Measurements from ENCODE around the gene STEAP1B.
"Not testable (repeated sequence)": the region's sequence is repeated elsewhere in the genome, so short reads cannot be mapped to it uniquely, and the experiment has no call there.

The STEAP1B gene

DNA sequence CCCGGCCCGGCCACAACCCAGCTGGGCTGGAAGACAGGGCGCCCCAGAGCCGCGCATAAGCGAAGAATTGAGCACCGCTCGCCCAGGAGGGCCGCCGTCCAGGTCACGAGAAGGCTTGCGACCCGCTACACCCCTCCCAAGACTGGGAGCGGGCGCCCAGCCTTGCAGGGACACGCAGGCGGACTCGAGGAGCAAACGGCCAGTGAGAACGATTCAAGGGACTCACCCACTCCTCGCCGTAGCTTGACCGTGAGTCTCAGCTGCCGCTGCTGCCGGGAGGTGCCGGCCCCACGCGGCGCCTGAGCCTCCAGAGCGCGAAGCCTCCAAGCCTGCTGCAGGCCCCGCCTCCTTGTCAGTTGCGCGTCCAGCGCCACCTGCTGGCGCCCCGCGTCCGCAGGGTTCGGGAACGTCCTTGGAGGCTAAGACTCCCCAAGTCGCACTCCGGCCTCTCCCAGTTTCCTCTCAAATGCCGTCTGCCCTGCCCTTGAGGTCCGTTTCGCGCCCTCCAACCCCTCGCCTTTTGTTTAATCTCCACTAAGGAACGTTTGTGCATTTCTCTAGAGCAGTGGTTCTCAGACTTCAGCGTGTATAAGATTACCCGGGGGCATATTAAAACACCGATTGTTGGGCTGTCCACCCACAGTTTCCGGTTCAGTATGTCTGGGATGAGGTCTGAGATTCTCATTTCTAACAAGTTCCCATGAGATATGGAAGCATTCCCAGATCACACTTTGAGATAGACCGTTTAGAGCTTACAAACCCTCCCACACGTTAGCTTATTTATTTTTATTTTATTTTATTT, at the start of gene STEAP1B:
TSS of gene STEAP1B (minus strand) at position 301 of the 802 bp plus-strand sequence. CDS start 5,333 bp downstream, outside the sequence.
- DNase-seq = peak; percentile 88

DNA sequence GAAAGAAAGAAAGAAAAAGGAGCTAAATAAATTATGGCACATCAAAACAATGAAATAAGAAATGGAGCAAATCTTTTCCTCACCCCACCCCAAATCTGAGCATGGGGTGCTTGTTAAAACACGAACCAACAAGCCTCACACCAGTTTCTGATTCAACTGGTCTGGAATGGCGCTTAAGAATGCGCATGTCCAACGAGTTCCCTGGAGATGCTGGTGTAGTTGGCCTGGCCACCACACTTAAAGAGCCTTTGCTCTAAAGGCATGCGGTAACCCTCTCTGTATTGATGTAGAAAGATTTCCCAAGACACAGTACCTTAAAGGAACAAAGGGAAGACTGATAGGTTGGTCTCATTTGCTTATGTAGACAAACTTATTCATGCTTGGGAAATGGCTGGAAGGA, 49.1 kb upstream of the STEAP1B start:
- no peak for DNase-seq

DNA sequence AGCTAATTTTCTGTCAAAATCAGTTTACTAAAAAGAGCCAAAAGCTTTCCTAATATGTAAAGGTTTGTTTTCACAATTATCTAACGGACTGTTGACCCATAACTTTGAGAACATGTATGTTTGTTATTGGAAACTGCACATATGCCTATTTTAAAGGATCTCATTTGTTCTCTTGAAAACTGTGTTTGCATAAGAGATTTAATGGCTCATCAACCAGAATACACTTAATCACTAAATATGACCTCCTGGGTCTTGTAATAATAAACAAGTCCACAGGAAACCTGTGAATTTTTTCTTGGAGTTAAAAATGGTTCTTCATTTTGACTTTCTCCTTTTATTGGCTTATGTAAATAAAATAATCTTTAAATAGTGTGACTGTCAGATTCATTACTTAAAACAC, 48.3 kb upstream of the STEAP1B start:
- no peak for DNase-seq

DNA sequence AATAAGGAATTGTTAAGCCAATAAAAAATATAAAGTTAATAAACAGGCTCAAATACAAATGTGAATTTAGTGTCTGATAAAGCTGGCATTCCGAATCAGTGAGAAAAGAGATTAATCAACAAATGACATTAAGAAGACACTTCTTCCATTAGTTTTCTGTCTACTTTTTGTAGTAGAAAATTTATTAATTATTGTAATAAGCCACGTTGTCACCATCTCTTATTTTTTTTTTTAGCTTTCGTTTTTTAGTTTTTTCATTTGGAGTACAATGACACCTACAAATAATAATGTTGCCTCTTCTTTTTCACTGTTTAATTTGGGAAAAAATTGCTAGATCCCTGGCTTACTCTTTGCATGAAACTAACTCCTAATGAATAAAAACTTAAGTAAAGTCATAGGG, 46.8 kb upstream of the STEAP1B start:
- no peak for DNase-seq

DNA sequence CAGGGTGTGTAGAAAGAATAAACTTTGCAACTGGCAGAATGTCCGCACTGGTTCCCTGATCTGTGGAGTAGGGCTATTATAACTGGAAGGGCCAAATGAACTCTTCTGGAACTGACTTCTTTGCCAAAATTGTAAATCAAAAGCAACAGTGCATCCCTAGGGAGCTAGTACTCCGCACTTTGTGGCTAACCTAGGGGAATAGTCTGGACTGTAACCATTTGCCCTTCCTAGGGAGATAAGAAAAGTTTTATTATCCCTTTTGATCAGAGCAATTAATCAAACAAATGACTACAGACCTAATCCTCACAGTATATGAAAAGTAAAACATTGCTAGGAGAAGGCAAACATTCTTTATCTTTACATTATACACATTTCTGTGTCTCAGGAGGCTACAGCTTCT, 45.5 kb upstream of the STEAP1B start:
- no peak for DNase-seq

DNA sequence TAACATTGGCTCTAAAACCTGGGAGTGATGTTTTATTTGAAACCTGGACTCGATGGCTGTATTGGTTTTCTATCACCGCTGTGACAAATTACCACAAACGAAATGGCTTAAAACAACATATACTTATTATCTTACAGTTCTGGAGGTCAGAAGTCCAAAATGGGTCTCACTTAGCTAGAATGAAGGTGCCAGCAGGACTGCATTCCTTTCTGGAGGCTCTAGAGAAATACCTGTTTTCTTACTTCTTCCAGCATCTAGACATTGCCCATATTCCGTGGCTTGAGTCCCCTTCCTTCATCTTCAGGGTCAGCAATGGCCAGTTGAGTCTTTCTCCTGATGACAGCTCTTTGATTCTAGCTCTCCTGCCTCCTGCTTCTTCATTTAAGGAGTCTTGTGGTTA, 44.3 kb upstream of the STEAP1B start:
- no peak for DNase-seq

DNA sequence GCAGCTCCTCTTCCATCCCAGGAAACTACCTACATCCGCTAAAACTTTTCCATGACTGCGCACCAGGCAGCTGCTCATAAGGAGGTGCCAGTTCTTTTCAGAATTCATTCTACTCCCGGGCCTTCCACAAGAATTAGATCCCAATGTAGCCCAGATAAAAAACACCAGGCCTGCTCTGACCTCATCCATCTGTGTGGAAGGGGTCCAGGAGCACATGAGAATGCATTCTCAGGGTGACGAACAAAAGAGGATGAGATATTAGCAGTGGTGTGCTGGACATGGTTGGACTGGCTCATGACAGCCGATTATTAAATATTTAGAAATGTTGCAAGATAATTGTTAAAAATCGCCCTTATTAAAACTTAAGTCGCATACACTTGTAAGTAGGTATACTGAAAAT, 43.2 kb upstream of the STEAP1B start:
- no peak for DNase-seq

DNA sequence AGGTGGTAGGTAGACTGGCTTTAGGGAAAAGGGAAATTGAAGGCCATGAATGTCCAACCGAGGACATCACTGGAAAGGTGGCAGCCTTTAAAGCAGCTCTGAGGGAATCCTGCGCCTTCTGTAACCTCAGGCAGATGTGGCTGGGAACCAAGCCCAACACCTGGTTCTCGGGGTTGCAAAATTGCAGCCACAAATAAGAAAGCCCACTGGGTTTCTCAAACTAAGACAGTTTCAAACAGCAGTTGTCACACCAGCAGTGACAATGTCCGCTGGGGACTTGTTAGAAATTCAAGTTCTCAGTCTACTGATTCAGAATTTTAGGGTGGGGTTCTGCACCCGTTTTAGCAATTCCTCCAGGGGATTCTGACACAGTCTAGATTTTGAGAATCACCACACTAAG, 42.7 kb upstream of the STEAP1B start:
- no peak for DNase-seq

DNA sequence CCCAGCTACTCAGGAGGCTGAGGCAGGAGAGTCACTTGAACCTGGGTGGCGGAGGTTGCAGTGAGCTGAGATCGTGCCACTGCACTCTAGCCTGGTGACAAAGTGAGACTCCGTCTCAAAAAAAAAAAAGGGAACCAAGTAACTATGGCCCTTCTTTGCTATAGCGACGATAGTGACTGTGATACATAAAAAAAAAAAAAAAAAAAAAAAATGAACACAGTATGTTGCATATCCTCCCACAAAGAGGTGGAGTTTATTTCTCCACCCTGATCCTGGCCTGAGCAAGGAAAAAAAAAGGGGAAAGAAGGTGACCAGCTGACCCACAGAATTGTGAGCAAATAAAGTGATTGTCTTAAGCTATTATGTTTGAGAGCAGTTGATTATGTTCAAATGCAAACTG, 42.3 kb upstream of the STEAP1B start:
- no peak for DNase-seq

DNA sequence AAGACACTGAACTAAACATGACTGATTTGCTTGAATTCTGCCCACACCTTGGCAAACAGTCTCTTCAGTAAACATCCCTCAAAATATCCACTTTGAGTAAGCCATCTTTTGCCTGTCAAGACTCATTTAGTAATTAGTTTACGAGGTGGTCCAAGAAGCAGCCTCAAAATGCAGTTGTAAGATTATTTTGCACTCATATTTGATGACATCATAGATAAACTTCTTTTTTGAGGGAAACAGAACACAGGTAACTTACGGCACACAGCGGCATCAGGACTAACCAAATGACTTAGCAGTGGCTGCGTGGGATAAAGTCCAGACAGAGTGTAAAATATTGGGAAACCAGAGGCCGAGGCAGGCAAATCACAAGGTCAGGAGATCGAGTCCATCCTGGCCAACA, 41.8 kb upstream of the STEAP1B start:
- no peak for DNase-seq

DNA sequence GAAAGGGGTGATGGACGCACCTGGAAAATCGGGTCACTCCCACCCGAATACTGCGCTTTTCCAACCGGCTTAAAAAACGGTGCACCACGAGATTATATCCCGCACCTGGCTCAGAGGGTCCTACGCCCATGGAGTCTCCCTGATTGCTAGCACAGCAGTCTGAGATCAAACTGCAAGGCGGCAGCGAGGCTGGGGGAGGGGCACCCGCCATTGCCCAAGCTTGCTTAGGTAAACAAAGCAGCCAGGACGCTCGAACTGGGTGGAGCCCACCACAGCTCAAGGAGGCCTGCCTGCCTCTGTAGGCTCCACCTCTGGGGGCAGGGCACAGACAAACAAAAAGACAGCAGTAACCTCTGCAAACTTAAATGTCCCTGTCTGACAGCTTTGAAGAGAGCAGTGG, 28.5 kb upstream of the STEAP1B start:
- not testable (repeated sequence) for DNase-seq

DNA sequence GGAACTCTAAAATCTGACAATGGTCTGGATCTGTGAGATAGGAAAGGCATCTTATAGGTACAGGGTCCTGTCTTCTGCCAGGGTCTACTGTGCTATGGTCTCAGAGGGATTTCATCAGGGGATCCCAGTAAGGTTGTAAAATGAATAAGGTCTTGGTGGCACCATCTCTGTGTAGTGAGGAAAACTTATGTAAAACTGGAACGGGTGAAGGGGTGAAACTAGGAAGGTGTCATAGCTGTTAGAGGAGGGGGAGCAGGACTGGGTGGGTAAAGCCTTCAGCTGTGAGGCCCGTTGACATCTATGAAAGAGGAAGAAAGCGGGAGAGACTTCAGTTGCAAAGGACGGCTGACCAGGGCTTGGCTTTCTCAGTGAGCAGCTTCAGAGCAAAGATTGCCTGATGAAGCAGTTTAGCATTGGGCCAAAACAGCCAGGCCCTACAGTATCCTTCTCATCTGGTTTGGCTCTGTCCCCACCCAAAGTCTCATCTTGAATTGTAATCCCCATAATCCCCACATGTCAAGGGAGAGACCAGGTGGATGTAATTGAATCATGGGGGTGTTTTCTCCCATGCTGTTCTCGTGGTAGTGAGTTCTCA, 24.5 kb upstream of the STEAP1B start:
- not testable (repeated sequence) for DNase-seq

DNA sequence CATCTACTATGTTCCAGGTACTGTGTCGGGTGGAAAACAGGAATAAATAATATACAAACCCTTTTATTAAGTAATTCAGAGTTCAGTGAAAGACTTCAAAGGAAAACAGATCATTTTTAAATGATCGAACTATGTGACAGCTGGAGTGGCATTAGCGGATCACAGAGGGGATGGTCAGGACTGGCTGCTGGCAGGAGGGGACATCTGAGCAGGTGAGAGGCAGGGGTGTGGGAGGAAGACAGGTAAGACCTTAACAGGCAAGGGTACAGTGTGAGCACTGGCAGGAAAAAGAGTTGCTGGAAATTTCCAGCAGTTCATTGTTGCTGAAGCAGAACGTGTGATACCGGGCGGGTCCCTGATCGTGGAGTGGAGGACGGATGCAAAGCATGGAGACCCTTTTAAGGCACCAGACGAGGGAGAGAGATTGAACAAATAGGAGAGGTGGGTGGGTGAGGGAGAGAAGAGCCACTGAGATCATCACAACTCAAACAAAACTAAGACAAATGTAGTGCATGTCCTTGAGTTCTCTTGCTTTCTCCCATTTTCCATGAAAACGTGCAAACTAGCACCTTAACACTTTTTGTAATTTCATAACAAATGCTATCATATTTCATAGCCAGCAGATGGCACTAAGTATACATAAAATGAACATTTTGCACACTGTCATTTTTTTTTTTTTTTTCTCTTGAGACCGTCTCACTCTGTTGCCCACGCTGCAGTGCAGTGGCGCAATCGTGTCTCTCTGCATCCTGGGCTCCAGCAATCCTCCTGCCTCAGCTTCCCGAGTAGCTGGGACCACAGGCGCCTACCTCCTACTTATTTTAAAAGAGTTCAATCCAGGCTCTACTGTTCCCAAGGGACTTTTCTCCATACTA, 23.7 kb upstream of the STEAP1B start:
- not testable (repeated sequence) for DNase-seq

DNA sequence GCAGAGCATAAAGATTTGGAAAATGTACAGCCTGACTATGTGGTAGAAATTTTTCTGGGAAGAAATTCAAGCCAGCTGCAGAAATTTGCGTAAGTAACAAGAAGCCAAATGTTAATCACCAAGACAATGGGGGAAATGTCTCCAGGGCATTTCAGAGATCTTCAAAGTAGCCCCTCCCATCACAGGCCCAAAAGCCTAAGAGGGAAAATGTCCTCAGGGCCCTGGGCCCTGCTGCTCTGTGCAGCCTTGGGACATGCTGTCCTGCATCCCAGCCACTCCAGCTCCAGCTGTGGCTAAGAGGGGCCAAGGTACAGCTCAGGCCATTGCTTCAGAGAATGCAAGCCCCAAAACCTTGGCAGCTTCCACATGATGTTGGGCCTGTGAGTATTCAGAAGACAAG, 19.6 kb upstream of the STEAP1B start:
- DNase-seq = not testable (repeated sequence)

DNA sequence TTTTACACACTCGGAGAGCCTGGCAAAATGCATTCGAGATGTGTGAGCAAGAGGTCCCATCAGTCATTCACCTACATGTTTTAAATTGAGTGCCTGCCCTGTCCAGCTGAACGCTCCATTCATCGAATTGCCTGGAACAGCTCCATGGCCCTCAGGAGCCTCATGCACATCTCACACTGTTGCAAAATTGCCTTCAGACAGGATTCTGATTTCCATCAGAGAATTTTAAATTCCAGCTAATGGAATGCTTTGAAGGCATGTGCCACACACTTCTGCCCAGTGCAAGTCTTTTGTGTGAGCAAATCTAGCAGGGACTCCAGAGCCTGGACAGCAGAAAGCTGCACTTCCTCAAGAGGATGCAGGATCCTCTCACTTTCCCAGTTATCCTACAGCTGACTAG, 17.0 kb upstream of the STEAP1B start:
- not testable (repeated sequence) for DNase-seq

DNA sequence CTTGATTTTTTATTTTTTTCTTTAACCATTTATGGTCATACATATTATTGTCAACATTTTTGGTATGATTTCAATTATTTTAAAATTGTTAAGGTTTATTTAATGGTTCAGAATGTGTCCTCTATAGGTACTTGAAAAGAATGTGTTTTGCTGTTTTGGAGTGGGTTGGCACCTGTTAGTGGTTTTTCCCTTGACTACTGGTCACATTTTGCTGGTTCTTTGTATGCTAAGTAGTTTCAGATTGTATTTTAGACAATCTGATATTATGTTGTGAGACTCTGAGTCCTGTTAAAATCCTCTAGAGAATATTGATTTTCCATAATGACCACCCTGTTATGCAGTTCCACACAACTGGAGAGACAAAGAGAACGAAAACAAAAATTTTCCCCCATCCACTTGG, 15.0 kb upstream of the STEAP1B start:
- DNase-seq = not testable (repeated sequence)

DNA sequence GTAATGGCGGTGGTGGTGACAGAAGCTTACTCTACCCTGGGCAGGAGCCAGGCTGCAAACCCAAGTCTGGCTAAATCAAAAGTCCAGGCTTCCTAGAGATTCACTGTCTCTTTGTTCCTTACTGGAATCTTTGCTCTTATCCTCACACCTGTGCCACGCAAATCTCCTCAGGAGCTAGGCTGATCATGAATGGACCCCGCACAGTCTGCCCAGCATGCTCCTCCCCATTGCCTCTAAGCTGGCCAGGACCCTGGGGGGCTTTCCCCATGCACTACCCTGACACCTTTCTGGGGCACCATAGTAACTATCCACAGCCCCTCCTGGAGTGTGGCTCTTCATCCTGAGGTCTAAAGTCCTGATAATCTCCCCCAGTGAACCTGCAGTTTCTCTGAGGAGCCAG, 7.3 kb upstream of the STEAP1B start:
- not testable (repeated sequence) for DNase-seq

DNA sequence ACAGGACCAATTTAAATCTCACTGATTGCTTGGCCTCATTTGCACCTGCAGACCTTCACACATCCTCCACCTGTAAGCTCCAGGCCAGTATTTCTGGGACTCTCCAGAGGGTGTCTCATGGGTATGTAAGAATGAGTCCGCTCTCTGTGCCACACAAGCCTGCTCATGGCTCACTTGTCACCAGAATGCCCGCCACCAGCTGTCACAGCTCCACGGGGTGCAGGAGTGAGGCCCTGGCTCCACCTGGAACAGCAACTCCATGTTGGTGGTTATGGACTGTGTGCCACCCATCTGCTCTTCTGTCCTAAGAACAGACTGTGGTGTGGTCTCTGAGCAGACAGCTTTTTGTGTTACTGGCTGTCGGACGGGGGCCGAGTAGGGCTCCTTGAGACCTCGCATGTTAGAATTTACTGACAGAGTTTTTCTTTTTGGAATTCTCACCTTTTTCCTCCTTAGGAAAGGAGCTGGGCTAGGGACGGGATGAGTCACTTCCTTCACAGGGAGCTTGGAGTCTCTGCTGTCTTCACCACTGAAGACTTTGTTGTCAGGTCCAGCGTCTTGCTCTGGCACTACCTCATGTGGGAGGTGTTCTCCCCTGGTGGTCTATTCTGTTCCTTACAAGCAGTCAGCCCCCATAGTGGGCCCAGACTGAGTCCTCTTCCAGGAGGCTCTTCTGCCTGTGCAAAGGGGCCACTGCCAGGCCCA, 6.5 kb upstream of the STEAP1B start:
- DNase-seq = not testable (repeated sequence)

DNA sequence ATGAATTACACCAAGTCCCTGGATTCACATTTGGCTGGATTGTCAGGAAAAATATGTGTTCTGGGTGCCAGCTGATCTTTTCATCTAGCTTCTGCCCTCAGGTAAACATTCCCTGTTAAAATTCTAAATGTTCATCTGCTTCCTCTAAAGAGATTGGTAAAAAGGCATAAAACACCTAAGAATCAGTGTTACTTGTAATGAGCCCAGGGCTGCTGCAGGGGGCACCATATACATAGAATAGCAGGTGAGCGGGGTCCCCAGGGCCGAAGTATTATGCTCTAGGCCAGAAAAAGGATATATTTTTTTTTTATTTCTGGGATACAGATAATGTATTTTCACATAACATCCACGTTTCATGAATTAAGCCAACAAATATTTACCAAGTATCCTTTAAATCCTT, 4.5 kb upstream of the STEAP1B start:
- DNase-seq = not testable (repeated sequence)

DNA sequence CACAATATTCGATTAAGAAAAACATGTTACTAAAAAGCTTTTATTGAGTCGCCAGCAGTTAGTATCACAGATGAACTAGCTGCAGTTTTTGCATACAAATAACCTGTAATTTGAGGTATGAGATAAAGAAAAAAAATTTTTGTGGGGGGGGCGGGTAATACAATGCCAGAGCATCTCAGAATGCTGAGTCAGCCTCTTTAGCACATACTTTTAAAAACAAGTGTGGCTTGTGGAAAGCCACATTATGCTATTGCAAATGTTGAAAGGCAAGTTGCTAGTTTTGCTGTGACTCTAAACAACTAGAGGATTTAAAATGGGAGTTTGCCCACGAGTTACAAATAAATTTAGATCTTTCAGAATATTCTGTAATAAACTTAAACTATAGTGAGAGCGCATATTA, 2.1 kb upstream of the STEAP1B start:
- not testable (repeated sequence) for DNase-seq

DNA sequence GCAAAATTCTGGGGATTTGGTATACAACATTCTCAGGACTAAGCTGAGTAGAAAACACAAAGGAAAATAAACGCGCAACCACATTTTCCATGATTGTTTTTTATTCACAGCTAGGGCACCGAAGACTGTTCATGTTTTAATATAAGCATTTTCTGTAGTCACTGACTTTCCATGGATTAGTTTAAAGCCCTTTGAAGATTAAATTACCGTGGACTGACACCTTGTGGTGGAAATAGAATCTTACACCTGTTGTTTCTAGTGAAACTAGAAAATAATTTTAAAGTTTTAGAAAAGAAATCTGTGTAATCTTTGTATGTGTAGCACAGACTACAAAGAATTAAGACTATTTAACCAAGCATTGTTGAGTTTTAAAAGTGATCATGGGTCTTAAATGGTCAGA, 1.3 kb upstream of the STEAP1B start:
- DNase-seq = not testable (repeated sequence)

DNA sequence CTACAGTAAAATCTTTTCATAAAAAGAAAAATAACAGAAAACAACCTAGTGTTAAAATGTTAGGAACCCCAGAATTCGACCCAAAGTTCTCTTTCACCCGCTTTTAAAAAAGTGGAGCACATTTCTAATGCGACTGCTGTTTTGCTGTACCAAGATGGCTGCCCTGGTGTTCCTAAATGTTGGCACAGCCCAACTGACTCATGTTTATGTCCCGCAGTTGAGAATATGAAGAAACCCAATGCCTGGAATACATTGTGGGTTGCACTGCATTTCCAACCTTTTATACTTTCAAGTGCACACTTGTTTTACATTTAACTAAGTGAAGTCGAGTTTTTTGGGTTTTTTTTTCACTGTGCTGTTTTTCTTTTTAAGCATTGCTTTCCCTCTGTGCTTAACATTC, 944 bp downstream of the STEAP1B start:
- DNase-seq = no peak

DNA sequence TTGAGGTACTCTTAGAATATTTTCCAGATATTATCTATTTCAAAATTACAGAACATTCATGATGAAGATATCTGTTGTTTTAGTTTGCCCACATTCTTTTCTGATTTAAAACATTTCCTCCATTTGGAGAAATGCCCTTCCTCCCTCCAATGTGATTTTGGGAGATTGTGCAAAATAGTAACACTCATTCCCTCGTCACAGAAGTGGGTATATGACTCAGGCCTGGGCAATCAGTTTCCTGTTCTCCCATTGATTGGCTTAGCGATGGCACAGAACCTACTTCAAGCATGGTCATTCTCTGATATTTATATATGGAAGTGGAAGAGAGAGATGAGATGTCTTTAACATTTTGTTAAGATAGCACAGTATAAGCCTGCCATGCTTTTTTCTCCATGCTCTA, 3.1 kb downstream of the STEAP1B start:
- DNase-seq = not testable (repeated sequence)

Measured in midbrain (tissue), 1 donor.